ENCODE results near the gene WASHC4. TPM values are rescaled to one million over a fixed set of nuclear protein-coding genes. Genes with fewer than 3 reads are reported as not detected.

The WASHC4 gene
- total RNA-seq, 1 experiment from 2014 or later, result 41.2 TPM

- no peaks in the 10 kb centered on the region for H4K20me1 ChIP-seq (ENCODE audit: control insufficient read depth, insufficient read depth, insufficient read length)
- no peak overlapping the region for H2BK5ac ChIP-seq (ENCODE audit: insufficient read length, low read length)
- no peaks in the 10 kb centered on the region; the same call in 1 of the 2 replicates for H3K27me3 ChIP-seq (ENCODE audit: insufficient read depth, low read length)
- TF ChIP-seq CTCF (conservative IDR thresholded peaks at IDR 0.05), result no peak
- H3K23me2 ChIP-seq (ENCODE audit: insufficient read length, low read depth, low read length, poor library complexity, severe bottlenecking), result no peaks in the 10 kb centered on the region
- Mint-ChIP-seq H3K27ac (no peak overlapping the region), H3K36me3 (ENCODE audit: insufficient read depth in 1 of 3, low read depth in 3 of 3) (peaks cover 9 to 35% (median 33%) of the 10 kb centered on the region in 3 experiments; a peak in 6 of 7 replicates), H3K27me3 (ENCODE audit: low read depth) (no peaks in the 10 kb centered on the region), H3K4me1 (peaks cover 0 to 5% of the 10 kb centered on the region in 2 experiments; a peak in 1 of 4 replicates), H3K4me3 (no peak overlapping the region), H3K9me3 (no peaks in the 10 kb centered on the region)
- no peak overlapping the region for H2BK12ac ChIP-seq (ENCODE audit: insufficient read length, low read depth, low read length)
- no peak overlapping the region for H3K56ac ChIP-seq (ENCODE audit: insufficient read length, low read depth, low read length)
- no peak overlapping the region for H4K91ac ChIP-seq (ENCODE audit: insufficient read length, low read depth, low read length)
- H3K4me2 ChIP-seq (ENCODE audit: insufficient read depth, insufficient read length, low read length), result no peak overlapping the region
- no peak overlapping the region for H3K18ac ChIP-seq (ENCODE audit: insufficient read length, low read depth, low read length)
- H3T11ph ChIP-seq (ENCODE audit: low read length), result no peak overlapping the region
- WGBS (ENCODE audit: extremely low coverage, insufficient read length, low lambda C conversion rate), result no CpG with 5 or more reads among the region's 7 CpGs
- no peak overlapping the region for H3K23ac ChIP-seq (ENCODE audit: insufficient read length, low read depth, low read length)
- H3K4me1 ChIP-seq (ENCODE audit: insufficient read depth, low read length), result no peaks in the 10 kb centered on the region
- no peak overlapping the region for H4K8ac ChIP-seq (replicated peaks; ENCODE audit: insufficient read length, low read depth, low read length)
- H2BK15ac ChIP-seq (ENCODE audit: low read depth, low read length), result no peak overlapping the region
- no peak overlapping the region for H3K14ac ChIP-seq (ENCODE audit: insufficient read depth, low read length)
- H2BK120ac ChIP-seq (ENCODE audit: low read depth, low read length, poor library complexity, severe bottlenecking), result no peak overlapping the region
- H2BK20ac ChIP-seq (ENCODE audit: low read depth, low read length, poor library complexity, severe bottlenecking), result no peak overlapping the region
- H3K79me2 ChIP-seq (ENCODE audit: insufficient read depth, low read length), result no peaks in the 10 kb centered on the region
- H2AFZ ChIP-seq (ENCODE audit: low read length), result no peak overlapping the region
- no peak overlapping the region for H4K5ac ChIP-seq (ENCODE audit: insufficient read length, low read depth, low read length)
- H3K9me3 ChIP-seq (ENCODE audit: control insufficient read depth, low read depth, low read length), result no peaks in the 10 kb centered on the region
- no peak overlapping the region for H3K9ac ChIP-seq (ENCODE audit: extremely low read depth, insufficient read length, low read length)
- DNase-seq, result no peak
- no peak overlapping the region for H3K4ac ChIP-seq (ENCODE audit: low read depth, low read length)
- no peaks in the 10 kb centered on the region for H3K79me1 ChIP-seq (ENCODE audit: insufficient read depth, low read depth, low read length, poor library complexity, severe bottlenecking)
- no peak overlapping the region for H3K27ac ChIP-seq (ENCODE audit: insufficient read length, low read depth, low read length)
- H2AK5ac ChIP-seq (ENCODE audit: insufficient read length, low read length), result no peak overlapping the region
Observed at GRCh38 chr12:105201299-105201698, 93.8 kb downstream of the WASHC4 start.
